BLaER1 (cell line): ENCODE results near the gene SYNE1.

Experiments
- H3K27ac ChIP-seq: shearing (Covaris generic); formaldehyde crosslinking; 2 replicates; pipeline ENCODE4 v1.8.1; 2022
- H3K27me3 ChIP-seq: shearing (Covaris generic); formaldehyde crosslinking; 2 replicates; pipeline ENCODE4 v1.8.1; 2022
- H3K36me3 ChIP-seq: shearing (Covaris generic); formaldehyde crosslinking; 2 replicates; pipeline ENCODE4 v1.8.1; 2022
- H3K4me1 ChIP-seq: shearing (Covaris generic); formaldehyde crosslinking; 2 replicates; pipeline ENCODE4 v1.8.1; 2022
- H3K4me2 ChIP-seq: shearing (Covaris generic); formaldehyde crosslinking; 2 replicates; pipeline ENCODE4 v1.8.1; 2022
- H3K4me3 ChIP-seq: shearing (Covaris generic); formaldehyde crosslinking; 2 replicates; pipeline ENCODE4 v1.8.1; 2022
- H3K9ac ChIP-seq: shearing (Covaris generic); formaldehyde crosslinking; 2 replicates; pipeline ENCODE4 v1.8.1; 2022
- H3K9me3 ChIP-seq: shearing (Covaris generic); formaldehyde crosslinking; 2 replicates; pipeline ENCODE4 v1.8.1; 2022
- H4K20me1 ChIP-seq: shearing (Covaris generic); formaldehyde crosslinking; 2 replicates; pipeline ENCODE4 v1.8.1; 2022
- Cebpa-rat ChIP-seq: shearing (Covaris generic); IDR thresholded peaks from 2 replicates; pipeline ENCODE4 v1.8.1; 2022

SYNE1 gene

GRCh38 chr6:152167641-152168603 is 469.2 kb downstream of the SYNE1 start:
- H3K4me1 ChIP-seq, result no peaks in the 10 kb centered on the region
- TF ChIP-seq Cebpa-rat, result no peak
- no peak overlapping the region for H3K4me3 ChIP-seq
- peaks cover 33% of the 10 kb centered on the region for H3K36me3 ChIP-seq
- no peaks in the 10 kb centered on the region for H3K27me3 ChIP-seq
- no peak overlapping the region for H3K4me2 ChIP-seq
- no peak overlapping the region for H3K27ac ChIP-seq
- no peaks in the 10 kb centered on the region for H4K20me1 ChIP-seq
- H3K9me3 ChIP-seq, result peaks cover 6% of the 10 kb centered on the region; the same call in 1 of the 2 replicates
- no peak overlapping the region for H3K9ac ChIP-seq

GRCh38 chr6:152166897-152167296 is 470.3 kb downstream of the SYNE1 start:
- Histone ChIP-seq H3K9me3 (peaks cover 6% of the 10 kb centered on the region; the same call in 1 of the 2 replicates), H3K9ac (no peak overlapping the region), H3K27me3 (no peaks in the 10 kb centered on the region), H3K4me1 (no peaks in the 10 kb centered on the region), H3K4me2 (no peak overlapping the region), H4K20me1 (no peaks in the 10 kb centered on the region), H3K27ac (no peak overlapping the region), H3K36me3 (peaks cover 33% of the 10 kb centered on the region), H3K4me3 (no peak overlapping the region)
- no peak for TF ChIP-seq Cebpa-rat

- H3K9me3 ChIP-seq, result peaks cover 6% of the 10 kb centered on the region; the same call in 1 of the 2 replicates
- no peak overlapping the region for H3K27ac ChIP-seq
- H3K4me3 ChIP-seq, result no peak overlapping the region
- no peak overlapping the region for H3K4me2 ChIP-seq
- no peaks in the 10 kb centered on the region for H4K20me1 ChIP-seq
- no peaks in the 10 kb centered on the region for H3K27me3 ChIP-seq
- H3K4me1 ChIP-seq, result no peaks in the 10 kb centered on the region
- H3K36me3 ChIP-seq, result peaks cover 33% of the 10 kb centered on the region
- no peak overlapping the region for H3K9ac ChIP-seq
- TF ChIP-seq Cebpa-rat, result no peak
Observed at GRCh38 chr6:152166497-152166896, 470.7 kb downstream of the SYNE1 start.

DNA sequence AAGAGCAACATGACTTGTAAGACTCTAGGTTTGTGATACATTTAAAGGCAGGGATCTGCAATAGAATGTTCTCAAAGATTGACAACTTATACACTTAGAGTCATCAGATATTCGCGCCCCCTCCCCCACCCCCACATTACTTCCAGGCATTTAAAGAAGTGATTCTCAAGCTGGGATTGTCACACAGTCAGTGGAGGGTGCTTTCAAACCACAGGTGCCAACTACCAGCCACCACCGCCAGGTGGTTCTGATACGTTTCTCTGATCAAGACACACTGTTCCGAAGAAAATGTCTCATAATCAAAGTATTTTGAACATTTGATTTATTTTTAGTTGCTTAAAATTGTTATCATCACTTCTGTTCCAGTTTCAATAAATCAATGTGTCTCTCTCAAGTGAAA is 472.2 kb downstream of the SYNE1 start:
- peaks cover 25% of the 10 kb centered on the region; the same call in 1 of the 2 replicates for H3K36me3 ChIP-seq
- H3K9me3 ChIP-seq, result no peaks in the 10 kb centered on the region
- no peak overlapping the region for H3K27ac ChIP-seq
- H3K4me3 ChIP-seq, result no peak overlapping the region
- no peak overlapping the region for H3K9ac ChIP-seq
- no peaks in the 10 kb centered on the region for H3K4me1 ChIP-seq
- no peak overlapping the region for H3K4me2 ChIP-seq
- H4K20me1 ChIP-seq, result no peaks in the 10 kb centered on the region
- no peaks in the 10 kb centered on the region for H3K27me3 ChIP-seq
- no peak for TF ChIP-seq Cebpa-rat

GRCh38 chr6:152161501-152161900 is 475.7 kb downstream of the SYNE1 start:
- Histone ChIP-seq H3K9ac (no peak overlapping the region), H3K36me3 (peaks cover 19% of the 10 kb centered on the region; the same call in 1 of the 2 replicates), H3K27me3 (no peaks in the 10 kb centered on the region), H3K27ac (no peak overlapping the region), H3K4me3 (no peak overlapping the region), H4K20me1 (no peaks in the 10 kb centered on the region), H3K9me3 (no peaks in the 10 kb centered on the region), H3K4me2 (no peak overlapping the region), H3K4me1 (no peaks in the 10 kb centered on the region)
- no peak for TF ChIP-seq Cebpa-rat

DNA sequence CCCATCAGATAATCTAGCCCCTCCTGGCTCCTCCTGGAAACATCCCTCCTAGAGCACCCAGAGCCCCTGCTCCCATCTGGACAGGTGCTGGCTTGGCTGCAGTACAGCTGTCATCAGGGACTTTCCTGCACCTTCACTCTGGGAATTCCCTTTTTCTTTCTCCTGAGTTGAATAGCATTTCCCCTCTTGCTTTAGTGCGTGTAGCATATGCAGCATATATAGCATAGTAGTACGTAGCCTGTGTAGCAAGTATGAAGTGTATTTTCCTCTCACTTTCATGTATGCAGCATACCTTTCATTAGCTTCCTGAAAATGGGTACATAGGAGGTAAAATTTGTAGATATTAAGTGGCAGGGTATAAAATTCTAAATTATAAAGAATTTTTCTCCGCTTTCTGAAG is 476.8 kb downstream of the SYNE1 start:
- H3K9ac ChIP-seq, result no peak overlapping the region
- no peak overlapping the region for H3K4me3 ChIP-seq
- no peaks in the 10 kb centered on the region for H3K27me3 ChIP-seq
- peaks cover 22% of the 10 kb centered on the region; the same call in 1 of the 2 replicates for H3K36me3 ChIP-seq
- H3K4me2 ChIP-seq, result no peak overlapping the region
- no peaks in the 10 kb centered on the region for H3K4me1 ChIP-seq
- H3K9me3 ChIP-seq, result no peaks in the 10 kb centered on the region
- H3K27ac ChIP-seq, result no peak overlapping the region
- H4K20me1 ChIP-seq, result no peaks in the 10 kb centered on the region
- no peak for TF ChIP-seq Cebpa-rat

DNA sequence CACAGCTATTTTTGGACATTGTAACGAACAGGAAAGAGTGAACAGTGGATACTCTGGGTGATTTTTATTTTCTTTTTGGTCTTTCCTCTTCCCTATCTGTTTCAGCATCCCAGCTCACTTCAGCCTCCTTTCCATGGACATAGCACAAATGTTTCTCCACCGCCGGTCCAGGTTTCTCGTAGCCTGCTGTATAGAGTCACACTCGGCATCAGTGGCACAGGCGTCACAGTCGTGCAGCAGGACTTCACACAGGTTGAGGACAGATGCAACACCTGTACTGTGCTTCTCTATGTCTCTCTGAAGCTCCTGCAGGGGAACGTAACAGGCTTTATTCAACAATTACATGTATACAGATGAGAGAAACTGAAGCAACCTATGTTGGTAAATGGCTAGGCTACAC is 481.4 kb downstream of the SYNE1 start:
- no peaks in the 10 kb centered on the region for H3K4me1 ChIP-seq
- no peak overlapping the region for H3K27ac ChIP-seq
- H3K27me3 ChIP-seq, result no peaks in the 10 kb centered on the region
- TF ChIP-seq Cebpa-rat, result no peak
- H3K9ac ChIP-seq, result no peak overlapping the region
- peaks cover 43% of the 10 kb centered on the region for H3K36me3 ChIP-seq
- H4K20me1 ChIP-seq, result no peaks in the 10 kb centered on the region
- H3K4me3 ChIP-seq, result no peak overlapping the region
- no peaks in the 10 kb centered on the region for H3K9me3 ChIP-seq
- no peak overlapping the region for H3K4me2 ChIP-seq

DNA sequence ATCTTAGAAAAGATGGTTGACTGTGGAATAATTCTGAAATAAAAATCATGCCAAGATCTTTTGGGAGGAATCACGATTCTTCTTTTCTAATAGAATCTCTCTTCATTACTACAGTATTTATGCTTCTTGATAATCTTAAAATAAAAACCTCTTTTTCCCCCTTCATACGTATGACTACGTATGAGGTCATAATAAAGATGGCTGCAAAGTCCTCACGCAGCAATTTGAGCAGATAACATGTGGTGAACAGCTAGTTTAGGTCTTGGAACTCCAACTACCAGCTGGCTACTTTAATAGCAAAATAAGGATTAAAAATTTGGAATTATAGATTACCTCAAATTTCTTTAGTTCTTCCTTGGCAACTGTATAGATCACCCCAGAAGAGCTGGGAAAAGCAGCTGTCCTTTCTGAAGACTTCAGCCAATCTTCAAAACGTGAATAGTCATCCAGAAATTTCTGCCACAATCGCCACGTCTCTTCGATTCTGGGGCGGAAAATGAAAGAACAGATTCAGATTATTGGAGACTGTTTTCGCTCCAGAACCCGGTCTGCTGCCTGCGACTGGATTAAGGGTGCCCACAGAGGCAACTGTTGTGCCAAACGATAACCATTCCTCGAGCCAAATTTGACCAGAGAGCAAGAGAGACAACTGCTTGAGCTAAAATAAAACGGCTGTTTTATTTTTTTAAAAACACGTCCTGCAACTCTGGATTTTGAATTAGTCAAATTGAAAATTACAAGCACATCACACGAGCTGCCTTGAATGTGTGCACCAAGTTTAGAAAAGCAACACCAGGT is 482.4 kb downstream of the SYNE1 start:
- Histone ChIP-seq H3K27ac (no peak overlapping the region), H3K4me2 (no peak overlapping the region), H3K36me3 (peaks cover 45% of the 10 kb centered on the region), H4K20me1 (no peaks in the 10 kb centered on the region), H3K9me3 (no peaks in the 10 kb centered on the region), H3K4me1 (no peaks in the 10 kb centered on the region), H3K4me3 (no peak overlapping the region), H3K27me3 (no peaks in the 10 kb centered on the region), H3K9ac (no peak overlapping the region)
- TF ChIP-seq Cebpa-rat, result no peak

DNA sequence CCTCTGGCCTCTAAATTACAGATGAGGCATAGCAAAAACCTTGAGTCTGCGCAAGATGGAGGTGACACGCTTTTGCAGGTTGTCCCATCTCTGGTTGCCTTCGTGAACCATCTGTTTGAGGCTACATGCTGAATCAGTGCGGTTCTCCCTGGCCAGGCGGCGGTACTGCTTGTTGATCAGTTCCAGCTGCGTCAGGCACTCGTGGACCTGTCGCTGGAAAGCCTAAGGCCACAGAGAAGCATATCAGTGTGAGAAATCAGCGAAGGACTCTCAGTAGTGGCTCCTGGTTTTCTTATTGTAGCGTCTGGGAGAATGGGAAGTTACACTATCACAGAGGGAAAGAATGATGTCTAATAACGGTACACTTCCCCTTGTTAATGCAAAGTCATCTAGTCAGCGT is 485.2 kb downstream of the SYNE1 start:
- Histone ChIP-seq H3K27me3 (no peaks in the 10 kb centered on the region), H3K9me3 (no peaks in the 10 kb centered on the region), H4K20me1 (0 out of 2 replicates have a peak, but pooled peaks cover under 1% of the 10 kb centered on the region), H3K4me3 (no peak overlapping the region), H3K4me2 (no peak overlapping the region), H3K9ac (no peak overlapping the region), H3K36me3 (peaks cover 71% of the 10 kb centered on the region), H3K4me1 (no peaks in the 10 kb centered on the region), H3K27ac (no peak overlapping the region)
- no peak for TF ChIP-seq Cebpa-rat

GRCh38 chr6:152150196-152150595 is 487.0 kb downstream of the SYNE1 start:
- Histone ChIP-seq H4K20me1 (0 out of 2 replicates have a peak, but pooled peaks cover 6% of the 10 kb centered on the region), H3K9ac (no peak overlapping the region), H3K4me2 (no peak overlapping the region), H3K27me3 (no peaks in the 10 kb centered on the region), H3K27ac (no peak overlapping the region), H3K4me1 (no peaks in the 10 kb centered on the region), H3K36me3 (peaks cover 68% of the 10 kb centered on the region), H3K9me3 (no peaks in the 10 kb centered on the region), H3K4me3 (no peak overlapping the region)
- TF ChIP-seq Cebpa-rat, result no peak
